SK-N-SH treated with all-trans-retinoic acid at 6 μM for 48 hours (cell line): ENCODE measurements around the gene DNAAF8.

ENCODE experiments used
- ZC3H10 ChIP-seq: fragments of 250-450 bp; sonication (Bioruptor Pico); IDR thresholded peaks from 2 replicates; pipeline ENCODE4 v1.5.1; 2021; ENCODE audit warnings: mild to moderate bottlenecking, moderate library complexity
- TF ChIP-seq, protein P1 (sequence below): fragments of 250-450 bp; sonication (Bioruptor Pico); IDR thresholded peaks from 2 replicates; pipeline ENCODE4 v1.8.0; 2020; ENCODE audit warnings: mild to moderate bottlenecking, moderate library complexity, borderline replicate concordance
- TF ChIP-seq, protein P2 (sequence below): fragments of 250-450 bp; sonication (Bioruptor Pico); IDR thresholded peaks from 2 replicates; pipeline ENCODE4 v1.8.0; 2021; ENCODE audit warnings: low read depth, mild to moderate bottlenecking, moderate library complexity, borderline replicate concordance

- no peak for TF ChIP-seq ZC3H10 (CRISPR knock-in tag)
- TF ChIP-seq, protein P1, sequence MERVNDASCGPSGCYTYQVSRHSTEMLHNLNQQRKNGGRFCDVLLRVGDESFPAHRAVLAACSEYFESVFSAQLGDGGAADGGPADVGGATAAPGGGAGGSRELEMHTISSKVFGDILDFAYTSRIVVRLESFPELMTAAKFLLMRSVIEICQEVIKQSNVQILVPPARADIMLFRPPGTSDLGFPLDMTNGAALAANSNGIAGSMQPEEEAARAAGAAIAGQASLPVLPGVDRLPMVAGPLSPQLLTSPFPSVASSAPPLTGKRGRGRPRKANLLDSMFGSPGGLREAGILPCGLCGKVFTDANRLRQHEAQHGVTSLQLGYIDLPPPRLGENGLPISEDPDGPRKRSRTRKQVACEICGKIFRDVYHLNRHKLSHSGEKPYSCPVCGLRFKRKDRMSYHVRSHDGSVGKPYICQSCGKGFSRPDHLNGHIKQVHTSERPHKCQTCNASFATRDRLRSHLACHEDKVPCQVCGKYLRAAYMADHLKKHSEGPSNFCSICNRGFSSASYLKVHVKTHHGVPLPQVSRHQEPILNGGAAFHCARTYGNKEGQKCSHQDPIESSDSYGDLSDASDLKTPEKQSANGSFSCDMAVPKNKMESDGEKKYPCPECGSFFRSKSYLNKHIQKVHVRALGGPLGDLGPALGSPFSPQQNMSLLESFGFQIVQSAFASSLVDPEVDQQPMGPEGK (CRISPR knock-in tag) = no peak
- TF ChIP-seq, protein P2, sequence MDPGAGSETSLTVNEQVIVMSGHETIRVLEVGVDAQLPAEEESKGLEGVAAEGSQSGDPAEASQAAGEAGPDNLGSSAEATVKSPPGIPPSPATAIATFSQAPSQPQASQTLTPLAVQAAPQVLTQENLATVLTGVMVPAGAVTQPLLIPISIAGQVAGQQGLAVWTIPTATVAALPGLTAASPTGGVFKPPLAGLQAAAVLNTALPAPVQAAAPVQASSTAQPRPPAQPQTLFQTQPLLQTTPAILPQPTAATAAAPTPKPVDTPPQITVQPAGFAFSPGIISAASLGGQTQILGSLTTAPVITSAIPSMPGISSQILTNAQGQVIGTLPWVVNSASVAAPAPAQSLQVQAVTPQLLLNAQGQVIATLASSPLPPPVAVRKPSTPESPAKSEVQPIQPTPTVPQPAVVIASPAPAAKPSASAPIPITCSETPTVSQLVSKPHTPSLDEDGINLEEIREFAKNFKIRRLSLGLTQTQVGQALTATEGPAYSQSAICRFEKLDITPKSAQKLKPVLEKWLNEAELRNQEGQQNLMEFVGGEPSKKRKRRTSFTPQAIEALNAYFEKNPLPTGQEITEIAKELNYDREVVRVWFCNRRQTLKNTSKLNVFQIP (CRISPR knock-in tag) = no peak
Measured at GRCh38 chr16:4767872-4768548, 33.7 kb downstream of the DNAAF8 start.
